ENCODE results near the gene RDH12.
"Not testable (repeated sequence)": the region's sequence is repeated elsewhere in the genome, so short reads cannot be mapped to it uniquely, and the experiment has no call there.

RDH12 gene

GRCh38 chr14:67701492-67701891 is at the start of gene RDH12:
Gene RDH12 (plus strand): TSS chr14:67701886. CDS start chr14:67722643, 20,757 bp downstream.
- not testable (repeated sequence) for H3K4me3 ChIP-seq (ENCODE audit: severe bottlenecking); H3K4me1 ChIP-seq (ENCODE audit: insufficient read depth, poor library complexity, severe bottlenecking); ATAC-seq (ENCODE audit: low read depth); H3K36me3 ChIP-seq (ENCODE audit: low read depth); DNase-seq (ENCODE audit: low spot score); H3K27ac ChIP-seq (ENCODE audit: poor library complexity, severe bottlenecking); H3K27me3 ChIP-seq (ENCODE audit: insufficient read depth, poor library complexity, severe bottlenecking); H3K9me3 ChIP-seq (ENCODE audit: severe bottlenecking)

- no peak overlapping the region for H3K27ac ChIP-seq (ENCODE audit: poor library complexity, severe bottlenecking)
- H3K36me3 ChIP-seq (ENCODE audit: low read depth), result peaks cover 98% of the 10 kb centered on the region
- TF ChIP-seq CTCF (IDR thresholded peaks at IDR 0.05; ENCODE audit: poor library complexity, severe bottlenecking), result no peak
- ATAC-seq (ENCODE audit: low read depth), result no peak
- no peaks in the 10 kb centered on the region for H3K27me3 ChIP-seq (ENCODE audit: insufficient read depth, poor library complexity, severe bottlenecking)
- H3K9me3 ChIP-seq (ENCODE audit: severe bottlenecking), result no peaks in the 10 kb centered on the region
- no peak for DNase-seq (ENCODE audit: low spot score)
- H3K4me1 ChIP-seq (ENCODE audit: insufficient read depth, poor library complexity, severe bottlenecking), result peaks cover 11% of the 10 kb centered on the region
- H3K4me3 ChIP-seq (ENCODE audit: severe bottlenecking), result no peak overlapping the region
These were observed 49.5 kb upstream of the RDH12 start for GRCh38 chr14:67652189-67652588.

GRCh38 chr14:67653651-67654280 is 47.9 kb upstream of the RDH12 start:
- Histone ChIP-seq H3K27ac (ENCODE audit: poor library complexity, severe bottlenecking) (no peak overlapping the region), H3K4me3 (ENCODE audit: severe bottlenecking) (no peak overlapping the region), H3K4me1 (ENCODE audit: insufficient read depth, poor library complexity, severe bottlenecking) (peaks cover 11% of the 10 kb centered on the region), H3K27me3 (ENCODE audit: insufficient read depth, poor library complexity, severe bottlenecking) (no peaks in the 10 kb centered on the region), H3K9me3 (ENCODE audit: severe bottlenecking) (no peaks in the 10 kb centered on the region), H3K36me3 (ENCODE audit: low read depth) (peaks cover 94% of the 10 kb centered on the region)
- DNase-seq (ENCODE audit: low spot score) (no peak), ATAC-seq (ENCODE audit: low read depth) (no peak)
- no peak for TF ChIP-seq CTCF (IDR thresholded peaks at IDR 0.05; ENCODE audit: poor library complexity, severe bottlenecking)

GRCh38 chr14:67663633-67664032 is 38.1 kb upstream of the RDH12 start:
- Histone ChIP-seq H3K27ac (ENCODE audit: poor library complexity, severe bottlenecking) (peak overlapping the region; percentile 43), H3K9me3 (ENCODE audit: severe bottlenecking) (no peaks in the 10 kb centered on the region), H3K27me3 (ENCODE audit: insufficient read depth, poor library complexity, severe bottlenecking) (no peaks in the 10 kb centered on the region), H3K36me3 (ENCODE audit: low read depth) (peaks cover 17% of the 10 kb centered on the region), H3K4me1 (ENCODE audit: insufficient read depth, poor library complexity, severe bottlenecking) (peaks cover 16% of the 10 kb centered on the region), H3K4me3 (ENCODE audit: severe bottlenecking) (no peak overlapping the region)
- no peak for TF ChIP-seq CTCF (IDR thresholded peaks at IDR 0.05; ENCODE audit: poor library complexity, severe bottlenecking)
- ATAC-seq (ENCODE audit: low read depth) (peak; percentile 68), DNase-seq (ENCODE audit: low spot score) (no peak)

GRCh38 chr14:67665868-67666267 is 35.8 kb upstream of the RDH12 start:
- Histone ChIP-seq H3K9me3 (ENCODE audit: severe bottlenecking) (no peaks in the 10 kb centered on the region), H3K4me3 (ENCODE audit: severe bottlenecking) (no peak overlapping the region), H3K27ac (ENCODE audit: poor library complexity, severe bottlenecking) (no peak overlapping the region), H3K27me3 (ENCODE audit: insufficient read depth, poor library complexity, severe bottlenecking) (no peaks in the 10 kb centered on the region), H3K4me1 (ENCODE audit: insufficient read depth, poor library complexity, severe bottlenecking) (peaks cover 16% of the 10 kb centered on the region), H3K36me3 (ENCODE audit: low read depth) (peaks cover 11% of the 10 kb centered on the region; the same call in 1 of the 2 replicates)
- no peak for TF ChIP-seq CTCF (IDR thresholded peaks at IDR 0.05; ENCODE audit: poor library complexity, severe bottlenecking)
- no peak for DNase-seq (ENCODE audit: low spot score)
- peak; percentile 61 for ATAC-seq (ENCODE audit: low read depth)
